GM21526 (cell line): ENCODE results near the gene N4BP3.

ENCODE experiments used
- ATAC-seq: cut with Tn5 transposase; IDR thresholded peaks from one replicate; pipeline ENCODE4 v1.9.1; 2021; ENCODE audit warnings: moderate library complexity; ENCODE audit not compliant: unreplicated experiment, low FRiP score

Gene N4BP3

DNA sequence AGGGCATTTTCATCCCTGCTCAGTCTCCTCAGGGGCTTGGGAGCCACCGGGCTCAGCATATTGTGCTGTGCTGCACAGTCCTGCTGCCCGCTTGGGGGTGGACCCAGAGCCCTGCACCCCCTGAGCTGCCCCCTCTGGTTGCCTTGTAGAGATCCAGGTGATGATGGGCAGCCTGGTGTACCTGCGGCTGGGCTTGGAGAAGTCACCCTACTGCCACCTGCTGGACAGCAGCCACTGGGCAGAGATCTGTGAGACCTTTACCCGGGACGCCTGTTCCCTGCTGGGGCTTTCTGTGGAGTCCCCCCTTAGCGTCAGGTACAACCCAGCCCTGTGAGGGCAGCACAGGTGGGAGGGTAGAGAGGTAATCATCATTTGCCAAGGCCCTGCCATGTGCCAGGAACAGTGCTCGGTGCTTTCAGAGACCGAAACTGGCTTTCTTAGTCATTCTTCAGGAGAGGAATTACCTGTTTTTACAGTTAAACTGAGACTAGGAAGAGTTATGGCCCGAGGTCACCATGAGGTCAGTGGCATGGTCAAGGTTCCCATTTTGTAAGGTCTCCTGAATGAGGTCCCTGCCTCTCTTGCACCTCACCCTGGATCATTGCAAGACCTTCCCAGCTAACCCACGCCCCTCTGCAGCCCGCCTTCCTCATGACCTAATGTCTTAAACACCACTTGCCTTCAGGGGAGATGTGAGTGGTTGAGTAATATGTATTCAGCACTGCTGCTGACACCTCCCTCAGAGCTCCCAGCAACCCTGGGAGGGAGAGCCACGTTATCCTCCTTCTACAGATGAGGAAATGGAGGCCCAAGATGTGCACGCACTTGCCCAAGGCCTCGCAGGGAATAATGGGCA is 32.9 kb downstream of the N4BP3 start:
- ATAC-seq: no peak

DNA sequence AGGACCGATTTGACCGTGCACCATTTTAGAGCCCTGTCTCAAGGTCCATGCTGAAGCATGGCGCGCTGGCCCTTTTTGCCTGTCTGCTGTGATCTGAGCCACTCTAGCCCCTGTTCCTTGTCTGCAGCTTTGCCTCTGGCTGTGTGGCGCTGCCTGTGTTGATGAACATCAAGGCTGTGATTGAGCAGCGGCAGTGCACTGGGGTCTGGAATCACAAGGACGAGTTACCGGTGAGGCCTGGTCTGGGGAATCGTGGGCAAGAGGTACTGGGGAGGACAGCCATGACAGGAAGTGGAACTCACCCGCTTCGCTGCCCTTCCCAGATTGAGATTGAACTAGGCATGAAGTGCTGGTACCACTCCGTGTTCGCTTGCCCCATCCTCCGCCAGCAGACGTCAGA is 34.1 kb downstream of the N4BP3 start:
- ATAC-seq: no peak

DNA sequence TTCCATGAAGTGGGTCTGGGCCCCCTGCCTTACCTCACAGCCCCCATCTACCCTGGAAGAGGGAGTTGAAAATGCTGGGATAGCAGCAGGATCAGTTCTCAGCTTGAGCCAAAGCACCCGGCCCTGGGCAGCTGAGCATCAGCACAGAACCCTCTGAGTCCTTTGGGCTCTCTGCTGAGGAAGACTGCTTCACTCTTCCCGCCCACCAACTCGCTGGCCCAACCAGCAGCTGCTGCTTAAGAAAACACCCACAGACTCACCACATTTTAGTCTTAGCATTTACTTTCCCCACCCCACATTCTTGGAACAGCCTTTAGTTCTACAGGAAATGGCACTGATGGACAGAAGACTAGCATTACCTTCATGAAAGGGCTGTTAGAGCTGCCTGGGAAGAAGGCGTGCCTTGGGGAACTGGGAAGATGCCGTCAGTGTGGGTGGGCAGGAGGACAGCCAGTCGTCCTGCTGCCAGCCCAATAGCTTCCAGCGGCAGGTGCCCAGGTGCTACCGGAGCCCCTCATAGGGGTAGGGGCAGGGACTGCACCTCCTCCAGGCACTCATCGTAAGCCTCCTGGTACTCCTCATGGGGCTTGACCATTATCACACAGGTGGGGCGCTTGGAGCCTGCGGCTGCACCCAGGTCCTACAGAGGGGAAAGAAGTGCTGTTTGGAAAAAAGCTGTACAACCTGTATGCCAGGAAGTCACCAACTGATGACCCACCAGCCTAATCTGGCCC is 36.0 kb downstream of the N4BP3 start:
- no peak for ATAC-seq

DNA sequence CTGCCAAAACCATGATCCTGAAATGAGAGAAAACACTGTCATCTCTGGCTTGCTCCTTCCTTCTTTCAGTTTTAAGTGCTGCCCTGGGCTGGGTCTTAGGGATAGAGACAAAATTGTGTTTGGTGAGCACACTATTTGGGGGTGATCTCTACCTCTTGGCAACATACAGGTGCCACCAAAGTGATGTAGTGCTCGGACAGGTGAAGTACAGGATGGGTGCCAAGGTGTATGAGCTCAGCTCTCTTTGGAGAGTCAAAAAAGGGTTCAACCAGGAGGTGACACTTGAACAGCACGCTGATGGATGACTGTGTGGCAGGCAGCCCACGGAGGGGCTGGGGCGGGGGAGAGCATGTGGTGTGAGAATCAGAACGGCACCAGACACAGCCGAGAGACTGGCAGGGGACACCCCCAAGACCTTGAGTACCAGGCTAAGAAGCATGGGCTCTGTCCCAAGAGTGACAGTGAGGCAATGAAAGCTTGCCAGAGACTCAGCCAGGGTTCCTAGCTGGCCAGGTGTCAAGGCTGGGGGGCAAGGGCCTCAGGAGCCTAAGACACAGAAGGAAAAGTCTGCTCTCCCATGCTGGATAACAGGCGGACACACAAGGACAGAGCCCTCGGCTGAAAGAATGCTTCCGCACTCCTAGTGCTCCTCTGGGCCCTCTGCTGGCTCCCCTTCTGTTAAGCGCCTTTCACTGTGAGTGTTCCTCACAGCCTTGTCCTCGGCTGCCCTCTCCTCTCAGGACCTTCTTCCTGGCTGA is 37.8 kb downstream of the N4BP3 start:
- no peak for ATAC-seq

DNA sequence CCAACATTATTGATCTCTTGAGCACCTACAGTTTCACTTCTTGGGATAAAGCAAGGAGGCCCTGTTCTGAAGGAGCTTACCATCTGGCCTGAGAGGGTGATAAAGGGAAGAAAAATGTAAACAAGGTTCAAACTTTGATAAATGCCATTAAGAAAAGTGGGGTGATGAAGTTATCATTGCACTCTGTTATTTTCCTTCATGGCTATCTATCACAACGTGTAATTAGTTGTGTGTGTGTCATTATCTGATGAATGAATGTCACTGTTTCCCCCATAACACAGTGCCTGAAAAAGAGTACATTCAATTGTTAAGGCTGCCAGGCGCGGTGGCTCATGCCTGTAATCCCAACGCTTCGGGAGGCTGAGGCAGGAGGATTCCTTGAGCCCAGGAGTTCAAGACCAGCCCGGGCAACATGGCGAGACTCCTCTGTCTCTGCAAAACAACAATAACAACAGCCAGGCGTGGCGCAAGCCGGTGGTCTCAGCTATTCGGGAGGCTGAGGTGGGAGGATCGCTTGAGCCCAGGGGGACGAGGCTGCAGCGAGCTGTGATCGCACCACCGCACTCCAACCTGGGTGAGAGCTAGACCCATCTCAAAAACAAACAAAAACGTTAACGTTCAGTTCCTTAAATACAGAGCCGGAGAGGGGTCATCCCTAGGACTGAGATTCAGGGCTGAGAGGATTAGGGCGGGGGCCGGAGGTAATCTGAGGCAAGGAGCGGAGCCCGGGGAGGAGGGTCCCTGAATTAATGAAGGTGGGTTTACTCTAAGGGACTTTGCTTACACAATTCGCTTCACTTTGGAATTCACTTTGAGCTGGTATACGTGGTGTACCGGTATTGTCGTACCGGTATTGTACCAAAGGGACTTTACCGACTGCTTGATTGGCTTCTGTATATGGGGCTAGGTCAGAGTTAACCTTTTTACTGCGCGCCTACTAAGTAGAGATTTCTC is 39.4 kb downstream of the N4BP3 start:
- no peak for ATAC-seq

DNA sequence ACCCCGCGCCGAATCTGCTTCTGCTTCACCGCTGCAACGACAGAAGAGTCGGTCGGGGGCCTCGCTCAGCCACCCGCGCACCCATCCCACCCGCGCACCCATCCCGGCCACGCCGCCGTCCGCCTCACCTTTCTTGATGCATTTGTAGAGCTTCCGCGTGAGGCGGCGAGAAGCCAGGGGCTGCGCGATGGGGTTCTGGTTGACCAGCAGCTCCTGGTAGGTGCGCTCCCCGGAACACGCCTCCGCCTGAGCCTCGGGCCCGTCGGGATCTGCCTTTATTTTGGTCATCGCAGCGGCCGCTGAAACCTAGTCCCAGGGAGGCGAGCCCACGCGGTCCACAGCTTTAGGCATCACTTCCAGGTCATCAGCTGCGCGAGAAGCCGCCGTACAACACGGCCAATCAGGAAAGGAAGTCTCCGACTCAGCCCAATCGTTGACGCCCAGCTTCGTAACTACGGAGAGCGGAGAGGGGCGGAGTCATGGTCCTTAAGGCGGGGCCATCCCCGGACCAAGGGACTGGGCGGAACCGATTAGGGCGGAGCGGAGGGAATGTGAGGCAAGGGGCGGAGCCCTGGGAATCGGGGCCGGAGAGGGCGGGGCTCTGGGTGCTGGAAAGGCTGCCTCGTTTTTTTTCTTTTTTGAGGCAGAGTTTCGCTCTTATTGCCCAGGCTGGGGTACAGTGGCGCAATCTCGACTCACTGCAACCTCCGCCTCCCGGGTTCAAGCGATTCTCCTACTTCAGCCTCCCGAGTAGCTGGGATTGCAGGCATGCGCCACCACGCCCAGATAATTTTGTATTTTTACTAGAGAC is 40.4 kb downstream of the N4BP3 start, which contains the start of gene NHP2:
Gene NHP2, minus strand, starts transcription at position 356 of the 811 bp plus-strand sequence. Its CDS starts 68 bp downstream, at position 288.
- peak; percentile 99 for ATAC-seq

DNA sequence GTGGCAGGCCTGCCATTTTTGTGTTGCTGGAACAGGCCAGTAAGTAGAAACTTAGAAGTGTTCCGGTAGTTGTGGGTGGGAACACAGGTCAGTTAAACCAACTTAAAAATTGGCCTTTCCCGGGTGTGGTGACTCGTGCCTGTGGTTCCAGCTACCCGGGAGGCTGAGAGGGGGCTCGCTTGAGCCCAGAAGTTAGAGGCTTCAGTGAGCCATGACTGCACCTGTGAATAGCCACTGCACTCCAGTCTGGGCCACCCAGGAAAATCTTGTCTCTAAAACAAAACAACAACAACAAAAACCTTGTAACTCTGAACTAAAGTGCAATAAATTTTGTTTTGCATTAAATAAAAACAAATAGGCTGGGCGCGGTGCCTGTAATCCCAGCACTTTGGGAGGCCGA is 41.7 kb downstream of the N4BP3 start:
- ATAC-seq: no peak

DNA sequence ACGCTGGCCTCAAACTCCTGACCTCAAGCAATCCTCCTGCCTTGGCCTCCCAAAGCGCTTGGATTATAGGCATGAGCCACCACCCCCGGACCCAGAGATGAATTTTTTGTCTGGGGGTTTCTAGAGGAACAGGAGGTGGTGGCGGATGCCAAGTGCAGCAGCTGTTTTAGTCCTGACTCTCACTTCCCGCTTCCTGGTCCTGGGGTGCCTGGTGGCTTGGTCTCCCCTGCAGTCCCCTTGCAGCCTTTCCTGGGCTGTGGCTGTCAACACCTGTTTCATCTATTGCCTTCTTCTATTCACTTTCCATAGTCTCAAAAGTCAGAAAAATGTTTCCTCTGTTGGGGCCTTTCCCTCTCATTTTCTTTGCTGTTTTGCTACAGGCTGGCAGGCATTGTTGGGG is 46.8 kb downstream of the N4BP3 start:
- no peak for ATAC-seq

DNA sequence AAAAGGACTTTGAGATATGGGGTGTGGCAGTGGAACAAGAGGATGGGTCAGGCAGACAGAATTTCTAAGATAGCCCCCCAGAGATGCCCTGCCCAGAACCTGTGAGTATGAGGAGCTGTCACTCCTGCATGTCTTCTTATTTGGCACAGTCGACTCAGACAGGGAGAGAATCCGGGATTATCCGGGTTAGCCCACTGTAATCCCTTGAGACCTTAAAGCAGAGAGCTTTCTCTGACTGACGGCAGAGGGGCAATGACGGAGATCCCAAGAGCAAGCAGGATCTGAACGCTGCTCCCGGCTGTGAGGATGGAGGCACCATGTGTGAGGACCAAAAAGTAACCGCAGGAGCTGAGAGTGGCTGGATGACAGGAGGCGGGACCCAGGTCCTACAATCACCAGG is 49.1 kb downstream of the N4BP3 start:
- ATAC-seq: no peak

DNA sequence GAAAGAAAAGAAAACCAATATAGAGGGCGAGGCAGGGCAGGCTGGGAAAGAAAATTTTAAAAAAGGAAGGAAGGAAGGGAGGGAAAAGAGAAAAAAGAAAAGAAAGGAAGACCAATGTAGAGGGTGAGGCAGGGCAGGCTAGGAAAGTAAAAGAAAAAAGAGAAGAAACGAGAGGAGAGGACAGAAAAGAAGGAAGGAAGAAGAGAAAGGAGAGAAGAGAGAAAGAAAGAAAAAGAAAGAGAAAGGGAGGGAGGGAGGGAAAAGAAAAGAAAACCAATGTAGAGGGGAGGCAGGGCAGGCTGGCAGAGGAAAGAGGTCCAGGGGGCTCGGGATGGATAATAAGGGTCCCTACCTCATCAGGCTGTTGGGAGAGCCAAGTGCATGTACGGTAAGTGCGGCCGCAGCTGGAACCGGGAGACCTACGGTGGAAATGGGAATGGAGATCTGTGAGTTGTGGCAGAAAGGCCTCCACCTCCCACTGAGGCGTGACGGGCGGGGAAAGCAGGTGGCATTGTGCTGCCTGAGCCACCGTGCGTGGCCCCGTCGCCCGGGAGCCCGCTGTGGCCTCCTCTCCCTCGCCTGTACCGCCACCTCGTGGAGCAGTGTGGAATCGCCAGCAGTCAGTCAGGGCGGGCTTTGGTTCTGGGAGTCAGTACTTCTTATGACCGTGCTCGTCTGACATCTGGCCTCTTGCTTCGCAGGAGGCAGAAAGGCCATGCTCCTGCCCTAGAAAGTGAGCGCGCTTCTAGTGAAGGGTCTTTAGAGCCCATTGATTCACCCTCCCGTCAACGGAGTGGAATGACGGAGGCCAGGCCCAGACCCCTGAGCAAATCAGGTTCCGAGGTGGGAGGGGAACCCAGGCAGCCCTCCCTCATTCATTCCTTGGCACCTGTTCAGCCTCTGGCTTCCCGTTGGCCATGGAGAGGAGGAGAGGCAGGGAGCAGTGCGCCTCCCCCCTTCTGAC is 50.7 kb downstream of the N4BP3 start:
- peak; percentile 91 for ATAC-seq

DNA sequence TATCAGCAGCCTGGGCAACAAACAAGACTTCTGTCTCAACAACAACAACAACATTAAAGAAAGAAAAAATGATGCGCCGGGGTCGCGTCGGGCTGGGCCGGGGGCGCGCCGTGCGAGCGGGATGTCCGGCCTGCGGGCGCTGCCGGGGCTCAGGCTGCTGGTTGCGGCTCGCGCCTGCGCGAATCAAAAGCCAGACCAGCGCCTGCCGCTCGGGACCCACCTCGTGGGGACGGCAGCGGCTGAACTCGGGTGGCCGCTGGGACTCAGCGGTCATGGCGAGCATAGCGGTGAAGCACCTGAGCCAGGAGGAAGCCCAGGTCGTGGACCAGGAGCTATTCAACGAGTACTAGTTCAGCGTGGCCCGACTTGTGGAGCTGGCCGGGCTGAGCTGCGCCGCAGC is 52.2 kb downstream of the N4BP3 start:
- no peak for ATAC-seq

DNA sequence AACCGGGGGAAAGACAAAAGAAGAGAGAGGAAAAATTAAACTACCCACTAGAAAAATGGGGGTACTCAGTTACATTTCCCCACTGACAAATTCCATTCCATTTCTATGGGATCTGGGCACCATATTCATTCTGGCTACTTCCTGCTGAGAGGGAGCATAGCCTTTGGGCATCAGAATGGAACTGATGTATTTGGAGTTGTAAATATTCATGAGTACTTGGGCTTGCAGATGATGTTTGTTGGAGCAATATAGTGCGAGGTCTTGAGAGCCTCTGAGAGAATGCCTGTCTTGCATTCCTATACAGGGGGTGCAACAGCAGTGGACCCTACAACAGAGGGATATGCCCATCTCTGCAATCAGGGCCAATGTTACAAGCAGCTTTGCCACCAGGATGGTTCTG is 57.1 kb downstream of the N4BP3 start:
- no peak for ATAC-seq

DNA sequence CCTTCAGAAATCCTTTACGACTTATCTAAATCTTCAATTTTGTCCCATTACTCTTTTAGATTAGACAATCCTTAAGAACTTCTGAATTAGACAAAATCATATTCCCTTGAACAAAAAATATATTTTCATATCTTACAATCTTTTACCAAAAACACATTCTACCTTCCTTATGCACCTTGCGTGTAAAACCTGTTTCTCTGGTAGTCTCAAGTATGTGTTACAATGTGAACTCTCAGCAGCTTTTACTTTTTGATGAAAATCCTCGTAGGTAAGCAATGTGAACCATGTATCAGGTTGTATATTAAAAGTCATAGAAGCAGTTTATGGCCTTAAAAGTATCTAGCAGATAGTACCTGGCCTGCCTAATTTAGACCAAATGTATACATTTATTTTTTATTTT is 61.1 kb downstream of the N4BP3 start:
- ATAC-seq: no peak
